TTC549 (cell line): ENCODE data around the gene ANKS1B.
"Not testable (repeated sequence)": the region's sequence is repeated elsewhere in the genome, so short reads cannot be mapped to it uniquely, and the experiment has no call there.

Source experiments
- FAIRE-seq: peaks from 2 replicates; lab custom pipeline; 2012; peaks lifted over from hg19 to GRCh38; lab: Jason Lieb, UNC

Gene ANKS1B

DNA sequence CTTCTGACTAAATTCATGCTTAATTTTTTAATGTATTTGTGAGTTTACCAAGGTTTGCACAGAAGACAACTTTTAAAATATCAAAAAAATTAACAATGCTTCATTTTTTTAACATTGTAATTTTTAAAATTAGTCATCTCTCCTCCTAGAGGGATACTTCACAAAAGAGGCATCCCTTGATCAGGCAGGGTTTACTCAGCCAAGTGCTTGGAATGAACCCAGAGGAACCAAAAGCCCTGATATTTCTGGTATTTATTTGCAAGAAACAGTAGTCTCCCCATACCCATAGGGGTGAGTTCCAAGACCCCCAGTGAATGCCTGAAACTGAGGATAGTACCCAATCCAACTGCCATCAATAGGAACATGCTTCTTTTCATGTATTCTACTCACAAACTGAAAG, 284.7 kb downstream of the ANKS1B start:
- no peak for FAIRE-seq

- no peak for FAIRE-seq
These were observed 289.7 kb downstream of the ANKS1B start for GRCh38 chr12:99695050-99695449.

DNA sequence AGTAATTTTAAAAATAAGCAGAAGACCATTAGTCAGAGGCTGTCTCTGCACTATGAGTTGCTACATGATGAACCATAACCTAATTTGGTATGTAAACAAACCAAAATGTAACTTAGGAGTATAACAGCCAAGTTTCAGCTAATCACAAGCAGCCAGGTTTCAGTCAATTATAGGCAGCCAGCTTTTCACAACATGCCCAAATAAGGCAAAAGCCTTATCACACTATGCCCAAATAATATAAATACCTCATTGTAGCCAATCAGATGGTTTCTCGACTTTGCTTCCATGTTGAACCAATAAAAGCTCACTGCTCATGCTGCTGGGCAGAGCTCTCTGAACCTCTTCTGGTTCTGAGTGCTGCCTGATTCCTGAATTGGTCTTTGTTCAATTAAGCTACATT, 298.6 kb downstream of the ANKS1B start:
- FAIRE-seq: no peak

DNA sequence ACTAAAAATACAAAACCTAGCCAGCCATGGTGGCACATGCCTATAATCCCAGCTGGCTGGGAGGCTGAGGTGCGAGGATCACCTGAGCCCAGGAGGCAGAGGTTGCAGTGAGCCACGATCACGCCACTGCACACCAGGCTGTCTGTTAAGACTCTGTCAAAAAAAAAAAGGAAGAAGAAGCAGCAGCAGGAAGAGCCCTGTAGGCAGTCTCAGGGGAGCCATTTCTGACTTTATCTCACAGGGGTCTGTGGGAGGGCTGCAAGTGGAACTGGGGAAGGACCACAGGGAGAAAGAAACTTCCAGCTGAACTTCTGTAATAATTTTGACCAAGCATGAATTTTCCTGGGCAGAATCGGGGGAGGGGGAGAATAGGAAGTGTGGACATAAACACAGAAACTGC, 304.5 kb downstream of the ANKS1B start:
- FAIRE-seq: no peak

DNA sequence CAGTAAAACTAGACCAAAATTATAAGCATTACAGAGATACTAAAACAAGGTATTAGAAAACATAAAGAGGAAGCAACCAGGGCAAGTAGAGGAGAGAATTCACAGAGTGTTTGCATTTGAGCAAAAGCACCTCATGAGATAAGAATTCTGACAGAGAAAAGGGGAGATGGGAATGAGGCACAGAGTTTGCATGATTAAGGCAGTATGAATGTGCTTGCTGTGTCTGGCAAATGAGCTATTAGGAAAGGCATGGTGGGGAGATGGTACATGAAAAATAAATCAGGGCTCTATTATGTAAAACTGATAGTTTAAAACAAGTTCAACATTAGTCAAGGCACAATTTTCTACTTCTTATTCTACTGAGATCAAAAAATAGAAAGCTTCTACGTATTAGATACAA, 314.1 kb downstream of the ANKS1B start:
- FAIRE-seq: no peak

- peak; percentile 37 for FAIRE-seq
These were observed 325.9 kb downstream of the ANKS1B start for GRCh38 chr12:99658671-99659349.

- no peak for FAIRE-seq
These were observed 335.2 kb downstream of the ANKS1B start for GRCh38 chr12:99649551-99649950.

DNA sequence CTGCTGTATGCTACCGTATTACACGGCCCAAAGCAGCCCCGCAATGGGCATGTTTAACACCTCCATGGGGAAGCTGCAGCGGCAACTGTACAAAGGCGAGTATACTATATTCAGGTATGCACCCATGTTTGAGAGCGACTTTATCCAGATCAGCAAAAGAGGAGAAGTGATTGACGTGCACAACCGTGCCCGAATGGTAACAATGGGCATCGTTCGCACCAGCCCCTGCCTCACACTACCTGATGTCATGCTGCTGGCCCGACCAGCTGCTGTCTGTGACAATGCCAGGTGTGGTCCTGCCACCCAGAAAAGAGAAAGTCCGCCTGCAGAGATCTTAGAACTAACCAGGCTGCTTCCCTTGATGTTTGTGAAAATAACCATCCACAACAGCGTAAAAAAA, 336.6 kb downstream of the ANKS1B start:
- FAIRE-seq: no peak

GRCh38 chr12:99647453-99647852, 337.3 kb downstream of the ANKS1B start, which contains the start of gene GARIN6:
Gene GARIN6, plus strand, starts transcription at chr12:99647753. Its CDS starts 422 bp downstream, at chr12:99648175.
- no peak for FAIRE-seq

GRCh38 chr12:99644629-99645028, 340.1 kb downstream of the ANKS1B start:
- no peak for FAIRE-seq

DNA sequence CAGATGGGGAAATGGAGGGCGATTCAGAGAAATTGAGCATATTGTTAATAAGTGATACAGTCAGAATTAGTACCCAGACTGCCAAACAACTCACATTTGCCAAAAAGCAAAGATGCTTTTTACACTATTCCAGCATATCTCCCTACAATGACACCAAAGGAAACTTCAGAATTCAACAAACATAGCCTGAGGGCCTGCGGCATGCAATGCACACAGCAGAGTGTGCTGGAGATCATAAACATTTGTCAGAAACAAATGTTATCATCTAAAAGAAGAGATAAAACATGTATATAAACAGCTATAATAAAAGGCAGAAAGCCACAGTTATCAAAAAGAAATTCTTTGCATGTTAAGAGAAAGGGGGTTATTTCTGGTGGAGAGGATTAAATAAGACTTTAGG, 357.3 kb downstream of the ANKS1B start:
- no peak for FAIRE-seq

DNA sequence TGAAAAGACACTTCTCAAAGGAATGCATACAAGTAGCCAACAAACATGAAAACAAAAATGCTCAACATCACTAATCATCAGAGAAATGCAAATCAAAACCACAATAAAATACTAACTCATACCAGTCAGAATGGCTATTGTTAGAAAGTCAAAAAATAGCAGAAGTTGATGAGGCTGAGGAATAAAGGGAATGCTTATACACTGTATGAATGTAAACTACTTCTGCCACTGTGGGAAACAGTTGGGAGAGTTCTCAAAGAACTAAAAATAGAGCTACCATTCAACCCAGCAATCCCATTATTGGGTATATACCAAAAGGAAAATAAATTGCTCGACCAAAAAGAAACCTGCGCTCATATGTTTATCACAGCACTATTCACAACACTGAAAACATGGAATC, 360.1 kb downstream of the ANKS1B start:
- not testable (repeated sequence) for FAIRE-seq

- no peak for FAIRE-seq
These were observed 364.6 kb downstream of the ANKS1B start for GRCh38 chr12:99620159-99620479.

GRCh38 chr12:99619389-99620158, 365.2 kb downstream of the ANKS1B start:
- no peak for FAIRE-seq

GRCh38 chr12:99618657-99619056, 366.1 kb downstream of the ANKS1B start:
- no peak for FAIRE-seq

DNA sequence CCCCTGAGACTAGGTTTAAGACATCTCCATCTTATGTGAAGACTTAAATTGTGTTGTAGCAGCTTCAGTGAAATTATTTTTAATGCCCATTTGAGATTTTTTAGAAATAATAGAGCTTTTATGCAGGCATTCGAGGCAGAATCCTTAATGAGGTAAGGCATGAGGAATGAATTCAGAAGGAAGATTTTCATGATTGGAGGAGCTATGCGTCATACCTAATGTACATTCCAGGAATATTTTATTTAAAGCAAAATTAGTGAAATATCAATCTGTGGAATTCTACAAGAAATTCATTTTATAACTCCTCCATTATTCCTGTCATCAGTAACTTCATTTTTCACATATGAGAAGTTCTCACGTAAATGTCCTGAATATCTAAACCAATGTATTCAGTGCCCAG, 373.1 kb downstream of the ANKS1B start:
- no peak for FAIRE-seq

GRCh38 chr12:99611117-99611516, 373.6 kb downstream of the ANKS1B start:
- no peak for FAIRE-seq

DNA sequence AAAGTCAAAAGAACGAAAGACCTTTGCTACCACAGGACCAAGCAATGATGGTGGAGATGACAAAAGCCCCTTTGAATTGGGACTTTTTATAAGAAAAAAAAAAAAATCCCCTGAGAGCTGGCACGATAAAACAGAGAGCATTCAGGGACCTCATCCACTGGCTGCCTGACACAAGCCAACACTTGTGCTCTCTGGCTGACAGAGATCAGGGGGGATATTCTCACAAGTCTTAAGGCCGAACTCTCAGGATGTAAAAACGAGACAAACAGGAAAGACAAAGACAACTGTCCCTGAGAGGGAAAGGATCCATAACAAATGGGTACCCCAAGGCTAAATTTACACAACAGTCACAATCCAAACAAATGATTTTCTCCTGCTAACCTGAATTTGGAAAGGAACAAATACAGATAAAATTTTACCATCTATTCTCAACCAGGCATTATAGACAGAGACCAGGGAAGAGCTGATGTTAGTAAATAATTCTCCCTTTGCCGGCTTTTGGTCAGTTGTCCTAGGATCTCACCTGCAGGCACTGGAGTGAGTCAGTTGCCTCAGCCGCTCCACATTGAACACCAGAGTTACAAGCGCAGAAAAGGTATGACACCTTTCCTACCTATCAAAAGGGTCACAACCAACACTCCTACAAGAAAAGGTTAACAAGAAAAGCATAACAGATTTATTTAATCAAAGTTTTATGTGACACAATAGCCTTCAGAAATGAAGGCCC, 375.1 kb downstream of the ANKS1B start:
- FAIRE-seq: no peak

DNA sequence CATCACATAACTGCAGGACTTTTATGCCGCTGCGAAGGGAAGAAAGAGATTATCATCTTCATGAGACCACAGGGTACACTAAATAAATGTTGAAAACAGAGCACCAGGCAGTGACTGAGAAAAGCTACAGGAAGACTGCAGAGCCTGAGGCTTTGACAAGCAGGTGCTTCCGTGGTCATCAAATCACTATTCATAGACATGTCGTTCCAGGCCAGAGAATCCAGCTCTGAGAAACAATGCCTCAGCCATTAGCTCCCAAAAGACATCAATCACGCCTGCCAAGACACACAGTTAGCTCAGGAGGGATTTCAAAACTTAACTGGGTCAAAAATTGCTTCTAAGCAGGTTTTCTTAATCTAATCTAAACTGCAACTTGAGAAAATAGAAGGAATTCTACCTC, 384.3 kb downstream of the ANKS1B start:
- FAIRE-seq: no peak

GRCh38 chr12:99598785-99599184, 386.0 kb downstream of the ANKS1B start:
- no peak for FAIRE-seq

DNA sequence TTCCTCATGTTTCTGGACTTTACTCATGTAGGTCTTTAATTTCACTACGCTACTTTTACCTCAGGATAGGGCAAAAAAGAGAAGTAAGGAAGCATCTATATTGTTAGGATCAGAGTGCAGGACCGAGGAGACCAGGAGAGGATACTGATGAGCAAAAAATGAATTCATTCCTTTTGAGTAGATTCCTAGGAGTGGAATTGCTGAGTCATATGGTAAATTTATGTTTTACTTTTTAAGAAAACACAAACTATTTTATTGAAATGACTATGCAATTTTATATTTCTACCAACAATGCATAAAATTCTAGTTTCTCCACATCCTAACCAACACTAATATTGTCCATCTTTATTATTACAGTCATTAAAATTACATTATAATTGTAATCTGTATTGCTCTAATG, 388.0 kb downstream of the ANKS1B start:
- no peak for FAIRE-seq

DNA sequence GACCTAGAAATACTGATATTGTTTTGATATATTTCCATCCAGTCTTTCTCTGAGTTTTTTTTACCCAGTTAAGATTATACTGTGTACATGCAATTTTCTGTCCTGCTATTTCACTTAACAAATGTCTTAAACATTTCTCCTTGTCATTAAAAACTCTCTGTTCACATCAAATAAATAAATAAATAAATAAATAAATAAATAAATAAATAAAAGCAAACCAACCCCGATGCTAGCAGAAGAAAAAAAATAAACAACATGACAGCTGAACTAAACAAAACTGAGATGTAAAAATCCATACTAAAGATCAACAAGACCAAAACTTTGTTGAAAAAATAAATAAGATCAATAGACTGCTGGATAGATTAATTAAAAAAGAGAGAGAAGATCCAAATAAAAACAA, 407.6 kb downstream of the ANKS1B start:
- not testable (repeated sequence) for FAIRE-seq

GRCh38 chr12:99573980-99574379, 410.8 kb downstream of the ANKS1B start:
- FAIRE-seq: no peak
